SU-DHL-6 (cell line): ENCODE results near the gene SPX.

Experiments used
- CTCF ChIP-seq: fragments of 200-600 bp; sonication (generic); IDR thresholded peaks from one replicate; pipeline ENCODE4 v1.5.1; 2017; ENCODE audit warnings: antibody characterized with exemption, mild to moderate bottlenecking, low read length, moderate library complexity; ENCODE audit not compliant: insufficient read depth, poor library complexity, severe bottlenecking
- EZH2phosphoT487 ChIP-seq: fragments of 200-600 bp; sonication (generic), shearing (Covaris generic); conservative IDR thresholded peaks from 2 replicates; pipeline ENCODE4 v1.6.1; 2018; ENCODE audit warnings: mild to moderate bottlenecking, antibody characterized with exemption, low read length, moderate library complexity, mixed read lengths

- no peak for TF ChIP-seq CTCF
- no peak for TF ChIP-seq EZH2phosphoT487
These were observed 24.6 kb upstream of the SPX start, which contains the start of the genes GOLT1B and RECQL for GRCh38 chr12:21501258-21502163.
